Transverse colon (tissue), 4 donors: ENCODE results near the gene SEMA4A. TPM values are rescaled to one million over a fixed set of nuclear protein-coding genes. Genes with fewer than 3 reads are reported as not detected.
A peak's percentile ranks its signal among the peaks of the same experiment; 100 is the strongest.

Experiments used
- DNase-seq: peaks from one replicate; pipeline ENCODE4 v3.0.0-alpha.2; 2019
- H3K27ac ChIP-seq, 4 donors: fragments of 200-600 bp; sonication (generic); 2 replicates each; pipeline ENCODE4 v1.5.1; 2016 to 2018; ENCODE audit warnings: inconsistent platforms in 4 of 4
- H3K27me3 ChIP-seq: fragments of 200-600 bp; sonication (generic); 2 replicates; pipeline ENCODE4 v1.5.1; 2017; ENCODE audit warnings: inconsistent platforms
- H3K36me3 ChIP-seq, 4 donors: fragments of 200-600 bp; sonication (generic); 2 replicates each; pipeline ENCODE4 v1.5.1; 2017 to 2019; ENCODE audit warnings: inconsistent platforms in 4 of 4
- H3K4me1 ChIP-seq, 4 donors: fragments of 200-600 bp; sonication (generic); 2 replicates each; pipeline ENCODE4 v1.5.1; 2017 to 2020; ENCODE audit warnings: inconsistent platforms in 4 of 4
- H3K4me3 ChIP-seq, 4 donors: fragments of 200-600 bp; sonication (generic); 1 replicate in 1 of 4; 2 replicates in 3 of 4; pipeline versions ENCODE4 v1.5.1 to v1.6.1; 2017 to 2019; ENCODE audit warnings: inconsistent platforms in 4 of 4
- H3K9me3 ChIP-seq, 2 donors: fragments of 200-600 bp; sonication (generic); 2 replicates each; pipeline ENCODE4 v1.5.1; 2017 to 2019; ENCODE audit warnings: inconsistent platforms in 2 of 2
- CTCF ChIP-seq, 5 experiments: fragments of 200-600 bp in 3 of 5; fragments of 450-650 bp in 2 of 5; sonication (generic) in 3 of 5; IDR thresholded peaks; 1 replicate in 2 of 5; 2 replicates in 3 of 5; pipeline ENCODE4 v1.5.1; 2016 to 2017; ENCODE audit warnings: antibody characterized with exemption in 5 of 5, inconsistent platforms in 3 of 5, mild to moderate bottlenecking in 2 of 5, moderate library complexity in 1 of 5
- EP300 ChIP-seq: sonication (generic); formaldehyde crosslinking; IDR thresholded peaks from one replicate; pipeline ENCODE4 v1.6.1; 2017; ENCODE audit warnings: antibody characterized with exemption, low read depth
- POLR2A ChIP-seq: fragments of 450-650 bp; IDR thresholded peaks from one replicate; pipeline ENCODE4 v1.6.1; 2016; ENCODE audit warnings: antibody characterized with exemption, mild to moderate bottlenecking, moderate library complexity
- POLR2AphosphoS5 ChIP-seq, 3 donors: sonication (generic); formaldehyde crosslinking; IDR thresholded peaks; one replicate each; pipeline ENCODE4 v1.6.1; 2016; ENCODE audit warnings: antibody characterized with exemption in 3 of 3
- WGBS, 2 donors: methylation state at CpG; one replicate each; pipeline ENCODE4 v1.1.5; 2018; ENCODE audit warnings: low coverage in 1 of 2; 5-methylcytosine and 5-hydroxymethylcytosine counted together
- in situ Hi-C, 4 donors: fragments of 200-750 bp; cut with MboI; loops; one replicate each; pipeline versions ENCODE4 v1.15.0 to v1.15.1; 2017; ENCODE audit warnings: low sequenced_read_pairs in 3 of 4, low pct_ligation_motif_present in 1 of 4, low pct_unique_long_range_greater_than_20kb in 1 of 4
- intact Hi-C: fragments of 100-400 bp; cut with DNase I; formaldehyde crosslinking; loops from one replicate; pipeline ENCODE4 v1.15.1; 2023; ENCODE audit warnings: low total_unique reads
- total RNA-seq, 4 donors: library from RNA; depleted of rRNA; stranded (reverse); fragments of >200 nt; gene quantifications; one replicate each; pipeline ENCODE4 v1.1.0, GENCODE V29; 2016

The SEMA4A gene
- total RNA-seq, 4 donors from 2014 or later, result 2.6 to 6.0 (median 4.8) TPM; not detected in 1

GRCh38 chr1:156111355-156111962 is 41.9 kb upstream of the SEMA4A start:
- Histone ChIP-seq H3K4me1 (peaks cover 0 to 33% (median 26%) of the 10 kb centered on the region in 4 donors), H3K9me3 (no peaks in the 10 kb centered on the region), H3K36me3 (no peaks in the 10 kb centered on the region), H3K27me3 (no peaks in the 10 kb centered on the region), H3K4me3 (no peak overlapping the region), H3K27ac (peak overlapping the region in 2 of 4 donors; percentile 96 to 98)
- in situ Hi-C loops, result no loop called here
- 77 to 82% methylated on average over 3 to 4 of the region's 4 CpGs for WGBS, 2 donors
- DNase-seq, result no peak
- no peak for TF ChIP-seq POLR2AphosphoS5 (IDR thresholded peaks at IDR 0.05)
- no peak for TF ChIP-seq POLR2A
- no peak for TF ChIP-seq EP300
- no peak for TF ChIP-seq CTCF (IDR thresholded peaks at IDR 0.05)
- intact Hi-C loops, result no loop called here

GRCh38 chr1:156112276-156113137 is 40.9 kb upstream of the SEMA4A start:
- no peak for TF ChIP-seq POLR2A
- TF ChIP-seq EP300, result no peak
- no peak for TF ChIP-seq CTCF (IDR thresholded peaks at IDR 0.05)
- TF ChIP-seq POLR2AphosphoS5 (IDR thresholded peaks at IDR 0.05), result no peak
- Histone ChIP-seq H3K36me3 (no peaks in the 10 kb centered on the region), H3K4me1 (peaks cover 0 to 35% (median 28%) of the 10 kb centered on the region in 4 donors), H3K9me3 (no peaks in the 10 kb centered on the region), H3K27me3 (no peaks in the 10 kb centered on the region), H3K4me3 (no peak overlapping the region), H3K27ac (peak overlapping the region; percentile 96 to 100 (median 98))
- WGBS, 2 donors, result 24 to 62% methylated on average over 4 to 10 of the region's 10 CpGs
- in situ Hi-C loops (no loop called here), intact Hi-C loops (no loop called here)
- DNase-seq, result no peak

- DNase-seq, result no peak
- WGBS, 2 donors, result 61 to 72% methylated on average over 2 to 4 of the region's 4 CpGs
- H3K27ac ChIP-seq, result peak overlapping the region; percentile 96 to 100 (median 98)
- H3K27me3 ChIP-seq, result no peaks in the 10 kb centered on the region
- H3K4me3 ChIP-seq, result no peak overlapping the region
- TF ChIP-seq CTCF (IDR thresholded peaks at IDR 0.05) (no peak), POLR2AphosphoS5 (IDR thresholded peaks at IDR 0.05) (no peak), POLR2A (no peak)
- H3K4me1 ChIP-seq, result peaks cover 0 to 44% (median 37%) of the 10 kb centered on the region in 4 donors
- intact Hi-C loops (no loop called here), in situ Hi-C loops (no loop called here)
- no peaks in the 10 kb centered on the region for H3K36me3 ChIP-seq
- no peaks in the 10 kb centered on the region for H3K9me3 ChIP-seq
Measured at GRCh38 chr1:156113282-156113950, 40.0 kb upstream of the SEMA4A start.
